ENCODE data around the gene GEMIN7. TPM values are rescaled to one million over a fixed set of nuclear protein-coding genes. Genes with fewer than 3 reads are reported as not detected.

GEMIN7 gene
- total RNA-seq, 4 donors from 2014 or later, result 3.0 to 21.1 (median 15.9) TPM

DNA sequence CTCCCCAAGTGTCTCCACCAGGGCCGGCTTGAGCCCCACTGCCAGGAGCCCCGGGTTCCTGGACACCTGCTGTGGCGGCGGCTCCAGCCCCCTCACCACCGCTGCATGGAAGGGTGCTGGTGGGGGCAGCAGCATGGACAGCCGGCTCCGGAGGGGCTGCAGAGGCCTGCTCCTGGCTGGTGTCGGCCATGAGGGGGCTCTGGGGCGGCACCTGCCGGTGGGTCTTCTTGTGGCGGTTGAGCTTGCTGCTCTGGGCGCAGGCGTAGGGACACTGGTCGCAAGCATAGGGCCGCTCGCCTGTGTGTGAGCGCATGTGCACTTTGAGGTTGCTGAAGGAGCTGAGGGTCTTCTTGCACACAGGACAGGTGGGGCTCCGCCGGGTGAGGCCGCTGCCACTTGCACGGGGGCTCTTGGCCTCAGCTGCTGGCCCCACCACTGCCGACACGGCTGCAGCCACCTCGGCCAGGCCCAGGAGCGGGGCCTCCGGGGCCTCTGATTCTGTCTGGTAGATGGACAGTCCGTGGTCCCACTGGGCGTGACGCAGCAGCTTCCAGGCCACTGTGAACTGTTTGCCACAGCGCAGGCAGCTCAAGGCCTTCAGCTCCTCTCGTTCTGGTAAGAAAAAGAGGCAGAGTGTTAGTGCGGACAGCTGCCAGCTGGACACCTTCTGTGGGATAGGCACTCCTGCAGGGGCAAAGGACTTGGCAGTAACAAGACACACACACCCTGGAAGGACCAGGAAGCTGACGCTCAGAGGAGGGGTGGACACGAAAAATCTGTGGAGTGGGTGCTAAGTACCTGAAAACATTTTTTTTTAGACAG lies 6.9 kb upstream of the GEMIN7 start:
- WGBS, 2 donors (ENCODE audit: low coverage in 1 of 2), result 91% methylated on average over 25 of the region's 34 CpGs; no CpG with 5 or more reads in 1 of the 2 donors
- intact Hi-C loops (cut with DNase I; ENCODE audit: low total_unique reads), result no loop called here
- Histone ChIP-seq H3K27me3 (no peaks in the 10 kb centered on the region), H3K27ac (no peak overlapping the region), H3K36me3 (peaks cover 0 to 47% (median 15%) of the 10 kb centered on the region in 4 donors), H3K4me1 (peaks cover 7 to 23% (median 15%) of the 10 kb centered on the region in 4 donors), H3K9me3 (no peaks in the 10 kb centered on the region), H3K4me3 (no peak overlapping the region)
- in situ Hi-C loops (cut with MboI; ENCODE audit: low pct_ligation_motif_present in 1 of 4, low pct_unique_long_range_greater_than_20kb in 1 of 4, low sequenced_read_pairs in 3 of 4), result no loop called here
- no peak for DNase-seq
- TF ChIP-seq POLR2AphosphoS5 (IDR thresholded peaks at IDR 0.05) (no peak), EP300 (IDR thresholded peaks at IDR 0.05; ENCODE audit: low read depth) (no peak), POLR2A (IDR thresholded peaks at IDR 0.05) (no peak)
- TF ChIP-seq, protein P1, sequence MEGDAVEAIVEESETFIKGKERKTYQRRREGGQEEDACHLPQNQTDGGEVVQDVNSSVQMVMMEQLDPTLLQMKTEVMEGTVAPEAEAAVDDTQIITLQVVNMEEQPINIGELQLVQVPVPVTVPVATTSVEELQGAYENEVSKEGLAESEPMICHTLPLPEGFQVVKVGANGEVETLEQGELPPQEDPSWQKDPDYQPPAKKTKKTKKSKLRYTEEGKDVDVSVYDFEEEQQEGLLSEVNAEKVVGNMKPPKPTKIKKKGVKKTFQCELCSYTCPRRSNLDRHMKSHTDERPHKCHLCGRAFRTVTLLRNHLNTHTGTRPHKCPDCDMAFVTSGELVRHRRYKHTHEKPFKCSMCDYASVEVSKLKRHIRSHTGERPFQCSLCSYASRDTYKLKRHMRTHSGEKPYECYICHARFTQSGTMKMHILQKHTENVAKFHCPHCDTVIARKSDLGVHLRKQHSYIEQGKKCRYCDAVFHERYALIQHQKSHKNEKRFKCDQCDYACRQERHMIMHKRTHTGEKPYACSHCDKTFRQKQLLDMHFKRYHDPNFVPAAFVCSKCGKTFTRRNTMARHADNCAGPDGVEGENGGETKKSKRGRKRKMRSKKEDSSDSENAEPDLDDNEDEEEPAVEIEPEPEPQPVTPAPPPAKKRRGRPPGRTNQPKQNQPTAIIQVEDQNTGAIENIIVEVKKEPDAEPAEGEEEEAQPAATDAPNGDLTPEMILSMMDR (IDR thresholded peaks at IDR 0.05), result no peak

DNA sequence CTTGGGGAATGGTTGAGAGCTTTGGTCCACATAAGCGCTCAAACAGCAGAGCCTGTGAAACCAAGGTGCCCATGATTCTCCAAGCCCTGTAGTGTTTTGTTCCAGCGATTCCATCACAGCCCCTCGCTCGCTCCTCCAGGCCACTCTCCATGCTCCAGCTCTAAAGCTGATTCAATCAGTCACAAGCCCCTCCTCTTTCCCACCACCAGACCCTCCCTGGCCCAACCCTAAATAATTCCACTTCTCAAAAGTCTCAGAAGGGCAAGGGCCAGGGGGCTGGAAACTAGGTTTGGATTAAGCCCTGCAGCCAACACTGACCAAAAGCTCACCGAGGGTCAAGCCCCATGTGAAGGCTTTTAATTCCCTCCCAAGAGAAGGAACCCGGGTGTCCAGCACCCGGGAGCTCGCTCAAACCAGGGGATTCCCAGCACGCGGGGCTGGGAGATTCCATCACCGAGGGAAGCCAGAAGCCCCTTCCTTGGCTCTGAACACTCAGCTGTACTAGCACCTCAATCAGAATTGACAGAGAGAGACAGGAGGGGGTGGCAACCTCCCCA lies 4.2 kb upstream of the GEMIN7 start:
- TF ChIP-seq POLR2A (IDR thresholded peaks at IDR 0.05), result no peak
- TF ChIP-seq, protein P1 (IDR thresholded peaks at IDR 0.05), result no peak
- TF ChIP-seq POLR2AphosphoS5 (IDR thresholded peaks at IDR 0.05), result no peak
- no peak for TF ChIP-seq EP300 (IDR thresholded peaks at IDR 0.05; ENCODE audit: low read depth)
- intact Hi-C loops (cut with DNase I; ENCODE audit: low total_unique reads) (loop anchor here (5.0 kb wide), 1 partner anchor 33 kb away; no protein-coding TSS in a partner anchor), in situ Hi-C loops (cut with MboI; ENCODE audit: low pct_ligation_motif_present in 1 of 4, low pct_unique_long_range_greater_than_20kb in 1 of 4, low sequenced_read_pairs in 3 of 4) (no loop called here)
- Histone ChIP-seq H3K27me3 (no peaks in the 10 kb centered on the region), H3K9me3 (no peaks in the 10 kb centered on the region), H3K27ac (peak overlapping the region; percentile 88 to 92 (median 89)), H3K4me1 (peaks cover 7 to 37% (median 31%) of the 10 kb centered on the region in 4 donors), H3K4me3 (peak overlapping the region in 3 of 4 donors; percentile 5 to 68 (median 65)), H3K36me3 (peaks cover 0 to 21% (median 7%) of the 10 kb centered on the region in 4 donors)
- 57 to 94% methylated on average over 3 to 11 of the region's 11 CpGs for WGBS, 2 donors (ENCODE audit: low coverage in 1 of 2)
- no peak for DNase-seq

GRCh38 chr19:45075301-45076028 lies 3.6 kb upstream of the GEMIN7 start:
- H3K4me1 ChIP-seq, result peaks cover 7 to 43% (median 37%) of the 10 kb centered on the region in 4 donors
- intact Hi-C loops (cut with DNase I; ENCODE audit: low total_unique reads), result loop anchor here (5.0 kb wide), 1 partner anchor 33 kb away; no protein-coding TSS in a partner anchor

More at GRCh38 chr19:45075301-45076028, 3.6 kb upstream of the GEMIN7 start:
- 6 to 7% methylated on average over 6 to 24 of the region's 26 CpGs for WGBS, 2 donors (ENCODE audit: low coverage in 1 of 2)
- DNase-seq, result peak; percentile 92
- Histone ChIP-seq H3K36me3 (peaks cover 0 to 15% (median 4%) of the 10 kb centered on the region in 4 donors), H3K4me3 (peak overlapping the region; percentile 31 to 68 (median 57)), H3K27me3 (no peaks in the 10 kb centered on the region), H3K9me3 (no peaks in the 10 kb centered on the region), H3K27ac (peak overlapping the region; percentile 88 to 92 (median 89))
- peak; percentile 58 to 84 (median 82) for TF ChIP-seq POLR2AphosphoS5 (IDR thresholded peaks at IDR 0.05)
- TF ChIP-seq POLR2A (IDR thresholded peaks at IDR 0.05), result peak; percentile 75
- no peak for TF ChIP-seq EP300 (IDR thresholded peaks at IDR 0.05; ENCODE audit: low read depth)
- TF ChIP-seq, protein P1 (IDR thresholded peaks at IDR 0.05), result no peak
- in situ Hi-C loops (cut with MboI; ENCODE audit: low pct_ligation_motif_present in 1 of 4, low pct_unique_long_range_greater_than_20kb in 1 of 4, low sequenced_read_pairs in 3 of 4), result no loop called here

Measured in transverse colon (tissue), 4 donors.